Mesenteric fat pad (tissue), 1 donor: ENCODE measurements around the gene XYLB. TPM values are rescaled to one million over a fixed set of nuclear protein-coding genes. Genes with fewer than 3 reads are reported as not detected.

ENCODE experiments used
- DNase-seq: peaks from one replicate; pipeline ENCODE4 v3.0.0-alpha.2; 2020; ENCODE audit warnings: low spot score
- total RNA-seq: library from RNA; stranded (reverse); fragmentation: NEBNext Ultra II Directional; extraction: Animal tissue kit (Norgen Biotek cat#: 25700); gene quantifications from one replicate; pipeline ENCODE4 v1.2.1, GENCODE V29; 2021
- donor health status: DM: yes; HTN: yes; CAD: no.

XYLB gene
- total RNA-seq, 1 donor from 2014 or later: 5.2 TPM

- no peak for DNase-seq
Observed at GRCh38 chr3:38453075-38453912, 106.7 kb downstream of the XYLB start, which contains the start of gene ACVR2B. Gene ACVR2B, plus strand, starts transcription at chr3:38453890. Its CDS starts 433 bp downstream, at chr3:38454323.

- no peak for DNase-seq
Observed at GRCh38 chr3:38453913-38454177, 107.3 kb downstream of the XYLB start.

GRCh38 chr3:38454178-38454883, 107.7 kb downstream of the XYLB start:
- DNase-seq: no peak

GRCh38 chr3:38454884-38455638, 108.5 kb downstream of the XYLB start:
- DNase-seq: no peak

GRCh38 chr3:38455639-38456430, 109.2 kb downstream of the XYLB start:
- no peak for DNase-seq

GRCh38 chr3:38457111-38458003, 110.8 kb downstream of the XYLB start:
- DNase-seq: no peak

GRCh38 chr3:38458796-38459498, 112.4 kb downstream of the XYLB start:
- no peak for DNase-seq

GRCh38 chr3:38459499-38460048, 113.0 kb downstream of the XYLB start:
- DNase-seq: no peak

- DNase-seq: no peak
Observed at GRCh38 chr3:38460377-38461270, 114.0 kb downstream of the XYLB start.

Other genes with a start within 250 kb of the XYLB start
- 67.6 TPM for gene ACAA1, start 209.7 kb upstream of the XYLB start, total RNA-seq
- gene MYD88, start 208.1 kb upstream of the XYLB start, total RNA-seq: 40.0 TPM
- 51.8 TPM for gene OXSR1, start 181.2 kb upstream of the XYLB start, total RNA-seq
- 1.00 TPM for gene SLC22A13, start 81.0 kb upstream of the XYLB start, total RNA-seq
- gene SLC22A14, start 64.5 kb upstream of the XYLB start, total RNA-seq: 0.48 TPM
- gene ACVR2B, start 107.1 kb downstream of the XYLB start, total RNA-seq: 2.7 TPM
- gene EXOG, start 149.6 kb downstream of the XYLB start, total RNA-seq: 7.3 TPM